CD4-positive, alpha-beta T cell (primary cell): ENCODE results near the gene FILIP1L. TPM values are rescaled to one million over a fixed set of nuclear protein-coding genes. Genes with fewer than 3 reads are reported as not detected.

Experiments used
- ATAC-seq: fragments of 200-7000 bp; cut with Tn5 transposase; one replicate; pipeline ENCODE4 v1.10.0; 2022; ENCODE audit warnings: mild to moderate bottlenecking; ENCODE audit not compliant: poor library complexity
- CTCF ChIA-PET: fragments of 350-600 bp; sonication (Branson Sonifier 250); formaldehyde crosslinking; loops from one replicate; lab custom pipeline; 2021; ENCODE audit warnings: antibody characterized with exemption, inconsistent platforms; lab: Charles Lee
- POLR2A ChIA-PET: fragments of 350-600 bp; sonication (Branson Sonifier 250); formaldehyde crosslinking; loops from one replicate; lab custom pipeline; 2021; ENCODE audit warnings: antibody characterized with exemption, inconsistent platforms; lab: Charles Lee
- DNase-seq, 14 experiments: peaks; one replicate each; pipeline ENCODE4 v3.0.0-alpha.2; 2013 to 2020; ENCODE audit warnings: mixed read lengths in 2 of 14
- H3K27ac ChIP-seq, 2 donors: one replicate each; pipeline versions ENCODE4 v1.5.1 to v1.7.0; 2013; ENCODE audit warnings: low read length in 2 of 2, low read depth in 1 of 2, mild to moderate bottlenecking in 1 of 2
- H3K27me3 ChIP-seq, 2 experiments: 1 replicate in 1 of 2; 2 replicates in 1 of 2; pipeline versions ENCODE4 v1.6.1 to v1.7.0; 2013; ENCODE audit warnings: low read length in 2 of 2, control low read depth in 1 of 2, mild to moderate bottlenecking in 1 of 2, moderate library complexity in 1 of 2; ENCODE audit not compliant: insufficient read depth in 2 of 2, control insufficient read depth in 1 of 2
- H3K36me3 ChIP-seq: one replicate; pipeline ENCODE4 v1.6.1; 2013; ENCODE audit warnings: low read length, control low read depth; ENCODE audit not compliant: insufficient read depth
- H3K4me1 ChIP-seq: one replicate; pipeline ENCODE4 v1.6.1; 2013; ENCODE audit warnings: low read length, control low read depth; ENCODE audit not compliant: insufficient read depth
- H3K4me3 ChIP-seq: one replicate; pipeline ENCODE4 v1.5.1; 2013; ENCODE audit warnings: mild to moderate bottlenecking, low read length, moderate library complexity
- H3K9me3 ChIP-seq, 2 experiments: 1 replicate in 1 of 2; 2 replicates in 1 of 2; pipeline versions ENCODE4 v1.6.1 to v1.7.0; 2013; ENCODE audit warnings: low read length in 2 of 2, mild to moderate bottlenecking in 2 of 2, control low read depth in 1 of 2, moderate library complexity in 1 of 2; ENCODE audit not compliant: control insufficient read depth in 1 of 2, insufficient read depth in 1 of 2
- H3K27ac Mint-ChIP-seq: one replicate; pipeline ENCODE4 v1.8.0; 2020; ENCODE audit warnings: mixed read lengths
- H3K27me3 Mint-ChIP-seq: one replicate; pipeline ENCODE4 v1.8.0; 2021; ENCODE audit warnings: mixed read lengths
- H3K36me3 Mint-ChIP-seq: one replicate; pipeline ENCODE4 v1.8.0; 2021; ENCODE audit warnings: low read depth, mixed read lengths
- H3K4me1 Mint-ChIP-seq: one replicate; pipeline ENCODE4 v1.8.0; 2021; ENCODE audit warnings: low read depth, mixed read lengths
- H3K4me3 Mint-ChIP-seq: one replicate; pipeline ENCODE4 v1.8.0; 2020; ENCODE audit warnings: mild to moderate bottlenecking, mixed read lengths
- H3K9me3 Mint-ChIP-seq: one replicate; pipeline ENCODE4 v1.8.0; 2020; ENCODE audit warnings: mixed read lengths
- intact Hi-C, 2 experiments: fragments of 100-400 bp; cut with DNase I in 1 of 2; cut with micrococcal nuclease in 1 of 2; formaldehyde crosslinking; loops; one replicate each; pipeline versions ENCODE4 v1.15.1 to v1.9.0; 2023 to 2025; cut with DNase I, micrococcal nuclease
- total RNA-seq, 174 experiments: library from RNA in 2 of 174; stranded (reverse) in 2 of 174; gene quantifications; one replicate each; pipeline ENCODE4 v1.2.3 and lab custom pipeline; 2021 to 2026
- TF ChIP-seq, protein P1 (sequence below): fragments of 200-600 bp; IDR thresholded peaks from one replicate; pipeline ENCODE4 v1.8.0; 2022; ENCODE audit warnings: antibody characterized with exemption, mild to moderate bottlenecking

Gene FILIP1L
- total RNA-seq, 2 experiments from 2014 or later: 0.08 to 0.28 TPM

DNA sequence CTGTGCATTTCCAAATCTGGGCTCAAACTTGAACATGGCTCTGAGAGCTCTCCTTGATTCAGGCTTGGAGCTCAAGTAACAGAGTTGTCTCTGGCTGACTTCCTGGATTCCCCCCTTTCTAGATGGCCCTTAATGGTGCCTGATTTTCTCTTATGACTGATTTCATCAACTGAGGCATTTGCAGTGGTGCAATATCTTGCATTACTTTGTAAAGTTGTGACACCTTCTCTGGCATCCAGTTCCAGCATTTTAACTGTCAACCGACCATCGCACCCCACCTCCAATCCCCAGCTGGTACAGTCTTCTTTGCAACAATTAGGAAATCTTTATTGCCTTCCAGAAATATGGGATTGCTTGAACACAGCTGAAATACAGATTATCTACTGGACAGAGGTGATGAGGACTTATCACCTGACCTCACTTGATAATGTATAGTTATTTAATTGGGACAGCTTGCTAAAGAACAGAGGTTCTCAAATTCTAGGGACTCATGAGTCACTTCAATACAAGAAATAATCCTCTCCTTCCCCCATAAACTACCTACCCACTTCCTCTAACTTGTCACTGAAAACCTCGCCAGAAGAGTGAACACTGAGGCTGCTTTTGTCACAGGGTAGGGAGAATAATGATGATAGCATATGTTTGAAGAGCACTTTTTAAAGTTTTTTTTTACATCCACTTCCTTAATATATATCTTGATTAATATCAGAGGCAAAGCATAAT lies 41.8 kb downstream of the FILIP1L start:
- ATAC-seq (peak; percentile 30), DNase-seq (peak in 3 of 14 experiments; percentile 30 to 42 (median 39))
- no peak overlapping the region for H3K4me3 Mint-ChIP-seq
- intact Hi-C loops: no loop called here
- peaks cover 18% of the 10 kb centered on the region for H3K4me1 ChIP-seq
- no peaks in the 10 kb centered on the region for H3K36me3 Mint-ChIP-seq
- H3K36me3 ChIP-seq: no peaks in the 10 kb centered on the region
- TF ChIP-seq, protein P1, sequence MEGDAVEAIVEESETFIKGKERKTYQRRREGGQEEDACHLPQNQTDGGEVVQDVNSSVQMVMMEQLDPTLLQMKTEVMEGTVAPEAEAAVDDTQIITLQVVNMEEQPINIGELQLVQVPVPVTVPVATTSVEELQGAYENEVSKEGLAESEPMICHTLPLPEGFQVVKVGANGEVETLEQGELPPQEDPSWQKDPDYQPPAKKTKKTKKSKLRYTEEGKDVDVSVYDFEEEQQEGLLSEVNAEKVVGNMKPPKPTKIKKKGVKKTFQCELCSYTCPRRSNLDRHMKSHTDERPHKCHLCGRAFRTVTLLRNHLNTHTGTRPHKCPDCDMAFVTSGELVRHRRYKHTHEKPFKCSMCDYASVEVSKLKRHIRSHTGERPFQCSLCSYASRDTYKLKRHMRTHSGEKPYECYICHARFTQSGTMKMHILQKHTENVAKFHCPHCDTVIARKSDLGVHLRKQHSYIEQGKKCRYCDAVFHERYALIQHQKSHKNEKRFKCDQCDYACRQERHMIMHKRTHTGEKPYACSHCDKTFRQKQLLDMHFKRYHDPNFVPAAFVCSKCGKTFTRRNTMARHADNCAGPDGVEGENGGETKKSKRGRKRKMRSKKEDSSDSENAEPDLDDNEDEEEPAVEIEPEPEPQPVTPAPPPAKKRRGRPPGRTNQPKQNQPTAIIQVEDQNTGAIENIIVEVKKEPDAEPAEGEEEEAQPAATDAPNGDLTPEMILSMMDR: no peak
- CTCF ChIA-PET: no interaction called here
- no peaks in the 10 kb centered on the region for H3K27me3 ChIP-seq
- H3K9me3 Mint-ChIP-seq: no peaks in the 10 kb centered on the region
- H3K27ac ChIP-seq: no peak overlapping the region
- POLR2A ChIA-PET: no interaction called here
- no peak overlapping the region for H3K4me3 ChIP-seq
- H3K27me3 Mint-ChIP-seq: no peaks in the 10 kb centered on the region
- H3K27ac Mint-ChIP-seq: no peak overlapping the region
- H3K4me1 Mint-ChIP-seq: peaks cover 65% of the 10 kb centered on the region
- H3K9me3 ChIP-seq: no peaks in the 10 kb centered on the region

GRCh38 chr3:100069472-100069871 lies 44.8 kb downstream of the FILIP1L start:
- H3K36me3 Mint-ChIP-seq: no peaks in the 10 kb centered on the region
- DNase-seq (no peak), ATAC-seq (no peak)
- no peak overlapping the region for H3K4me3 Mint-ChIP-seq
- H3K27ac Mint-ChIP-seq: no peak overlapping the region
- ChIA-PET CTCF (interaction anchor here (0.8 to 1.4 kb wide), 11 partner anchors 9 to 252 kb away, joined by 3 to 14 read pairs (median 4); partner anchors contain the start of gene CMSS1), POLR2A (no interaction called here)
- intact Hi-C loops: loop anchor here (2.0 to 10.0 kb wide), 3 partner anchors 183 to 521 kb away; no protein-coding TSS in a partner anchor
- Histone ChIP-seq H3K27ac (no peak overlapping the region), H3K4me3 (no peak overlapping the region), H3K36me3 (no peaks in the 10 kb centered on the region), H3K4me1 (peaks cover 18% of the 10 kb centered on the region), H3K27me3 (no peaks in the 10 kb centered on the region), H3K9me3 (no peaks in the 10 kb centered on the region)
- H3K4me1 Mint-ChIP-seq: peaks cover 46% of the 10 kb centered on the region
- H3K27me3 Mint-ChIP-seq: no peaks in the 10 kb centered on the region
- H3K9me3 Mint-ChIP-seq: no peaks in the 10 kb centered on the region
- TF ChIP-seq, protein P1: no peak

DNA sequence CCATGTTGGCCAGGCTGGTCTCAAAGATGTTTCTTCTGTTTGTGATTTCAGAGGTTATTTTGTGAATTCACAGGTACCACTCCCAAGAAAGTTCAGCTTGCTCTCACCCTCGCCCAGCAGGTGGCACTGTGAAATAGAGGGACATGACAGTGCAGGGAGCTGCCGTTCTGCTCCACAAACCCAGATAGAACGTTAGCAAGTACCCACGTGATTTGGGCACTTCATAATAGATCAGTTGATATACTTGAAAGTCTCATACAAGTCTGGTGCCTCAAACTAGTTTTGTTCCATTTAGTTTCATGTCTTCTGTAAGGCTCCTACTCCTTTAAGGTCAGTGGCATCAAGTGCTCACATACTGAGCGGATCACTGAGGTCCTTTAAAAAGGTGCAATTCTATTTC lies 45.5 kb downstream of the FILIP1L start:
- no peaks in the 10 kb centered on the region for H3K27me3 Mint-ChIP-seq
- Histone ChIP-seq H3K4me3 (no peak overlapping the region), H3K36me3 (no peaks in the 10 kb centered on the region), H3K27ac (no peak overlapping the region), H3K4me1 (peaks cover 14% of the 10 kb centered on the region), H3K27me3 (no peaks in the 10 kb centered on the region), H3K9me3 (no peaks in the 10 kb centered on the region)
- ATAC-seq: peak; percentile 98
- ChIA-PET POLR2A (interaction anchor here (1.0 kb wide), 1 partner anchor 185 kb away, joined by 6 read pairs; no protein-coding TSS in a partner anchor), CTCF (interaction anchor here (0.8 to 1.4 kb wide), 14 partner anchors 9 to 251 kb away, joined by 3 to 14 read pairs (median 4); partner anchors contain the start of gene CMSS1)
- peak; percentile 57 to 84 (median 68) for DNase-seq
- no peaks in the 10 kb centered on the region for H3K9me3 Mint-ChIP-seq
- intact Hi-C loops: loop anchor here (2.0 to 10.0 kb wide), 3 partner anchors 183 to 522 kb away; no protein-coding TSS in a partner anchor
- H3K4me3 Mint-ChIP-seq: no peak overlapping the region
- no peak overlapping the region for H3K27ac Mint-ChIP-seq
- H3K4me1 Mint-ChIP-seq: peaks cover 39% of the 10 kb centered on the region
- TF ChIP-seq, protein P1: peak; percentile 76
- H3K36me3 Mint-ChIP-seq: no peaks in the 10 kb centered on the region
